ENCODE results near the gene CDKL1.
"Not testable (repeated sequence)": the region's sequence is repeated elsewhere in the genome, so short reads cannot be mapped to it uniquely, and the experiment has no call there.

CDKL1 gene

DNA sequence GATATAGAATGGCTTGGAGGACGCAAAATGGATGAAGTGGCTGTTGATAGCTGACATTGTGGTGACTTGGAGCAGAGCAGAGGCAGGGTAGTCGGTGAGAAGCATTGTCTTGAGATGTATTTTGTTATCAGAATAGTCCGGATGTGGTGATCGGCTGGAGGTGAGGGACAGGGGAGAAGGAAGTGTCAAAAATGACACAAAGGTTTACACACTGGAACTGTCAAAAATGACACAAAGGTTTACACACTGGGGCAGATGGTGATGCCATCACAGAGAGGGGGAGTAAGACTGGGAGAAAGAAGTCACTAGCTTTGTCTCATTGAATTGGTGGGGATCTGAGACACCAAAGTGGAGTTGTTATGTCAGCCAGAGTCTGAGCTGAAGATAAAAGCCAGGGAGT lies 30.1 kb downstream of the CDKL1 start:
- Histone ChIP-seq H3K4me3 (ENCODE audit: low read length) (no peak overlapping the region), H3K4me2 (ENCODE audit: low read length) (no peak overlapping the region)

GRCh38 chr14:50366115-50366514 lies 30.6 kb downstream of the CDKL1 start:
- peaks cover 22% of the 10 kb centered on the region for H3K4me1 ChIP-seq (ENCODE audit: low read length)
- H4K20me1 ChIP-seq (ENCODE audit: insufficient read depth, low read length), result no peaks in the 10 kb centered on the region
- no peak overlapping the region for H3K9ac ChIP-seq (ENCODE audit: low read length)
- H3K36me3 ChIP-seq (replicated peaks; ENCODE audit: low read depth, low read length), result no peaks in the 10 kb centered on the region
- TF ChIP-seq, protein P1, sequence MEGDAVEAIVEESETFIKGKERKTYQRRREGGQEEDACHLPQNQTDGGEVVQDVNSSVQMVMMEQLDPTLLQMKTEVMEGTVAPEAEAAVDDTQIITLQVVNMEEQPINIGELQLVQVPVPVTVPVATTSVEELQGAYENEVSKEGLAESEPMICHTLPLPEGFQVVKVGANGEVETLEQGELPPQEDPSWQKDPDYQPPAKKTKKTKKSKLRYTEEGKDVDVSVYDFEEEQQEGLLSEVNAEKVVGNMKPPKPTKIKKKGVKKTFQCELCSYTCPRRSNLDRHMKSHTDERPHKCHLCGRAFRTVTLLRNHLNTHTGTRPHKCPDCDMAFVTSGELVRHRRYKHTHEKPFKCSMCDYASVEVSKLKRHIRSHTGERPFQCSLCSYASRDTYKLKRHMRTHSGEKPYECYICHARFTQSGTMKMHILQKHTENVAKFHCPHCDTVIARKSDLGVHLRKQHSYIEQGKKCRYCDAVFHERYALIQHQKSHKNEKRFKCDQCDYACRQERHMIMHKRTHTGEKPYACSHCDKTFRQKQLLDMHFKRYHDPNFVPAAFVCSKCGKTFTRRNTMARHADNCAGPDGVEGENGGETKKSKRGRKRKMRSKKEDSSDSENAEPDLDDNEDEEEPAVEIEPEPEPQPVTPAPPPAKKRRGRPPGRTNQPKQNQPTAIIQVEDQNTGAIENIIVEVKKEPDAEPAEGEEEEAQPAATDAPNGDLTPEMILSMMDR (IDR thresholded peaks at IDR 0.05; ENCODE audit: low read depth, low read length), result no peak
- TF ChIP-seq EZH2phosphoT487 (IDR thresholded peaks at IDR 0.05; ENCODE audit: low read depth), result no peak
- no peak overlapping the region for H3K4me2 ChIP-seq (ENCODE audit: low read length)
- H3K27me3 ChIP-seq (ENCODE audit: low read depth, low read length), result no peaks in the 10 kb centered on the region
- H3K9me3 ChIP-seq (ENCODE audit: insufficient read depth, low read length), result no peaks in the 10 kb centered on the region
- H3K27ac ChIP-seq (ENCODE audit: low read length), result no peak overlapping the region
- no peaks in the 10 kb centered on the region for H3K79me2 ChIP-seq (ENCODE audit: low read length)
- no peak overlapping the region for H2AFZ ChIP-seq (ENCODE audit: low read depth, low read length)
- no peak overlapping the region for H3K4me3 ChIP-seq (ENCODE audit: low read length)

More for the DNA sequence above, 30.1 kb downstream of the CDKL1 start:
- no peaks in the 10 kb centered on the region for H3K79me2 ChIP-seq (ENCODE audit: low read length)
- no peaks in the 10 kb centered on the region for H3K27me3 ChIP-seq (ENCODE audit: low read depth, low read length)
- no peak overlapping the region for H2AFZ ChIP-seq (ENCODE audit: low read depth, low read length)
- H3K4me1 ChIP-seq (ENCODE audit: low read length), result peaks cover 22% of the 10 kb centered on the region
- H3K36me3 ChIP-seq (replicated peaks; ENCODE audit: low read depth, low read length), result no peaks in the 10 kb centered on the region
- H3K9me3 ChIP-seq (ENCODE audit: insufficient read depth, low read length), result no peaks in the 10 kb centered on the region
- H4K20me1 ChIP-seq (ENCODE audit: insufficient read depth, low read length), result no peaks in the 10 kb centered on the region
- H3K27ac ChIP-seq (ENCODE audit: low read length), result no peak overlapping the region
- TF ChIP-seq, protein P1 (IDR thresholded peaks at IDR 0.05; ENCODE audit: low read depth, low read length), result no peak
- TF ChIP-seq EZH2phosphoT487 (IDR thresholded peaks at IDR 0.05; ENCODE audit: low read depth), result no peak
- H3K9ac ChIP-seq (ENCODE audit: low read length), result no peak overlapping the region

- not testable (repeated sequence) for H4K20me1 ChIP-seq (ENCODE audit: insufficient read depth, low read length); H3K79me2 ChIP-seq (ENCODE audit: low read length); H3K36me3 ChIP-seq (replicated peaks; ENCODE audit: low read depth, low read length); H3K4me2 ChIP-seq (ENCODE audit: low read length); H3K9ac ChIP-seq (ENCODE audit: low read length); H3K4me3 ChIP-seq (ENCODE audit: low read length); H3K9me3 ChIP-seq (ENCODE audit: insufficient read depth, low read length); H3K27ac ChIP-seq (ENCODE audit: low read length); H2AFZ ChIP-seq (ENCODE audit: low read depth, low read length); H3K27me3 ChIP-seq (ENCODE audit: low read depth, low read length)
- peaks cover 22% of the 10 kb centered on the region for H3K4me1 ChIP-seq (ENCODE audit: low read length)
Observed at GRCh38 chr14:50365572-50365971, 31.1 kb downstream of the CDKL1 start.

DNA sequence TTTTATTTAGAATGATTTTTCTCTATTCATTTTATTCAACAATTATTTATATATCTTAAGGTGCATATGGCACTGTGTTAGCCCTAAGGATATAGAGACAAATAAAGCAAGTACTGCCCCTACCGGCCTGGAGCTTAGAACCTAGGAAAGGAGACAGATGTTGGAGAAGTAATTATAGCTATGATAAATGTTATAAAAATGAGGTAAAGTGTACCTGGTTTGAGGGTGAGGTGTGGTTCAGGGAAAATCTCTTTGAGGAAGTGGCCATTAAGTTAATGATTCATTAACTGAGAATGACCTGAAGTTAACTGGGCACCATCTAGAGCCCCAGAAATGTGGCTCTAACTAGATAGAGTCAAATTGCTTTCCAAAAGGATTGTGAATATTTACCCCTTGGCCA lies 31.9 kb downstream of the CDKL1 start:
- no peak overlapping the region for H3K4me2 ChIP-seq (ENCODE audit: low read length)

More for the DNA sequence above, 31.9 kb downstream of the CDKL1 start:
- Histone ChIP-seq H3K4me1 (ENCODE audit: low read length) (peaks cover 22% of the 10 kb centered on the region), H3K27me3 (ENCODE audit: low read depth, low read length) (no peaks in the 10 kb centered on the region), H3K27ac (ENCODE audit: low read length) (no peak overlapping the region), H3K36me3 (replicated peaks; ENCODE audit: low read depth, low read length) (no peaks in the 10 kb centered on the region), H3K9me3 (ENCODE audit: insufficient read depth, low read length) (no peaks in the 10 kb centered on the region), H2AFZ (ENCODE audit: low read depth, low read length) (no peak overlapping the region), H3K9ac (ENCODE audit: low read length) (no peak overlapping the region), H3K79me2 (ENCODE audit: low read length) (no peaks in the 10 kb centered on the region), H4K20me1 (ENCODE audit: insufficient read depth, low read length) (no peaks in the 10 kb centered on the region), H3K4me3 (ENCODE audit: low read length) (no peak overlapping the region)
- TF ChIP-seq, protein P1 (IDR thresholded peaks at IDR 0.05; ENCODE audit: low read depth, low read length), result no peak
- no peak for TF ChIP-seq EZH2phosphoT487 (IDR thresholded peaks at IDR 0.05; ENCODE audit: low read depth)
